H1 (cell line): ENCODE measurements around the gene TMEM115. TPM values are rescaled to one million over a fixed set of nuclear protein-coding genes. Genes with fewer than 3 reads are reported as not detected.

Experiments
- EZH2 ChIP-seq: fragments of 200-600 bp; sonication (generic); IDR thresholded peaks from 2 replicates; pipeline ENCODE4 v1.7.1; 2012; ENCODE audit warnings: low read depth, mild to moderate bottlenecking, moderate library complexity, low read length, inconsistent platforms; ENCODE audit not compliant: severe bottlenecking
- polyA plus RNA-seq, 7 experiments: library from polyadenylated mRNA; depleted of rRNA in 3 of 7; stranded (reverse) in 5 of 7; unstranded in 2 of 7; fragments of >200 nt in 5 of 7; fragments of 200-250 nt in 2 of 7; gene quantifications; 1 replicate in 5 of 7; 2 replicates in 1 of 7; 4 replicates in 1 of 7; pipeline versions ENCODE4 v1.2.1 to v1.2.3, GENCODE V29; 2011 to 2013; ENCODE audit warnings: missing spikeins in 2 of 7, mixed read lengths in 2 of 7
- total RNA-seq: library from RNA; stranded (reverse); fragmentation: NEBNext Ultra II Directional; extraction: Animal tissue kit (Norgen Biotek cat#: 25700); gene quantifications from 2 replicates; pipeline ENCODE4 v1.2.1, GENCODE V29; 2021

The TMEM115 gene
- total and polyA plus RNA-seq, 2 of the 8 experiments (the other 6 are each of a cell fraction or from before 2014, with no cell fraction given), result 25.4 to 32.4 TPM

DNA sequence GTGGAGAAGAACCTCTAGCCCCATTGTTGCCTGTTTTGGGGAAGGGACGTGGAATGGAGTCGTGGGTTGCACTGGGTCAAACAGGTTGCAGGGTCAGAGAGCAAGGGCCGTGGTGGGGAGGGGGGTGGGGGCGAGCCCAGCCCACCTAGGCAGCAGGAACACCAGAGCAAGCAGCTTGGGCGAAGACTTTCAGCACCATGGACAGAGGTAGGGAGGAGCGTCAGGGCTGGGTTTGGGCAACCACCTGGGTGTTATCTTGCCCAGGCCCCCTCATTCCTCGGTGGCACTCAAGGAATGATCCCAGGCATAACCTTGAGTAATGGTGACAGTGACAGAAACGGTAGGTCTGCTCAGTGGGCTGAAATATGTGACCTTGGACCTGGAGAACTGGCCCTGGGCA, 45.9 kb upstream of the TMEM115 start (continued):
- TF ChIP-seq EZH2, result no peak
